ENCODE measurements around the gene TMBIM1. TPM values are rescaled to one million over a fixed set of nuclear protein-coding genes. Genes with fewer than 3 reads are reported as not detected.

The TMBIM1 gene
- total RNA-seq, 3 donors from 2014 or later = 49.0 to 60.5 (median 52.8) TPM

GRCh38 chr2:218290316-218291261 is 1.7 kb downstream of the TMBIM1 start:
- Mint-ChIP-seq H3K9me3 (no peaks in the 10 kb centered on the region), H3K27me3 (ENCODE audit: low read depth) (no peaks in the 10 kb centered on the region), H3K36me3 (ENCODE audit: insufficient read depth) (no peaks in the 10 kb centered on the region), H3K4me1 (ENCODE audit: low read depth) (peaks cover 67% of the 10 kb centered on the region), H3K4me3 (peak overlapping the region; percentile 83)
- DNase-seq (peak; percentile 45), ATAC-seq (no peak)

- H3K9me3 Mint-ChIP-seq = no peaks in the 10 kb centered on the region
- ATAC-seq = no peak
- peaks cover 75% of the 10 kb centered on the region for H3K4me1 Mint-ChIP-seq (ENCODE audit: low read depth)
- no peaks in the 10 kb centered on the region for H3K27me3 Mint-ChIP-seq (ENCODE audit: low read depth)
- H3K36me3 Mint-ChIP-seq (ENCODE audit: insufficient read depth) = no peaks in the 10 kb centered on the region
- DNase-seq = no peak
- H3K4me3 Mint-ChIP-seq = peak overlapping the region; percentile 83
Observed at GRCh38 chr2:218289639-218290315, 2.5 kb downstream of the TMBIM1 start.

- no peaks in the 10 kb centered on the region for H3K9me3 Mint-ChIP-seq
- H3K4me3 Mint-ChIP-seq = peak overlapping the region; percentile 88
- H3K27me3 Mint-ChIP-seq (ENCODE audit: low read depth) = no peaks in the 10 kb centered on the region
- H3K4me1 Mint-ChIP-seq (ENCODE audit: low read depth) = peaks cover 84% of the 10 kb centered on the region
- peak; percentile 64 to 74 for ATAC-seq
- no peaks in the 10 kb centered on the region for H3K36me3 Mint-ChIP-seq (ENCODE audit: insufficient read depth)
- DNase-seq = peak; percentile 71
Observed at GRCh38 chr2:218286570-218287459, 5.5 kb downstream of the TMBIM1 start.

GRCh38 chr2:218285604-218286003 is 6.7 kb downstream of the TMBIM1 start:
- no peaks in the 10 kb centered on the region for H3K9me3 Mint-ChIP-seq
- DNase-seq (no peak), ATAC-seq (no peak)
- H3K36me3 Mint-ChIP-seq (ENCODE audit: insufficient read depth) = peaks cover 1% of the 10 kb centered on the region
- no peaks in the 10 kb centered on the region for H3K27me3 Mint-ChIP-seq (ENCODE audit: low read depth)
- peaks cover 80% of the 10 kb centered on the region for H3K4me1 Mint-ChIP-seq (ENCODE audit: low read depth)
- H3K4me3 Mint-ChIP-seq = peak overlapping the region; percentile 88

- peak overlapping the region; percentile 52 for H3K4me3 Mint-ChIP-seq
Observed at GRCh38 chr2:218284106-218284811, 8.0 kb downstream of the TMBIM1 start.

GRCh38 chr2:218282173-218282991 is 9.9 kb downstream of the TMBIM1 start:
- DNase-seq = no peak
- ATAC-seq = no peak
- Mint-ChIP-seq H3K4me1 (ENCODE audit: low read depth) (peaks cover 54% of the 10 kb centered on the region), H3K9me3 (no peaks in the 10 kb centered on the region), H3K4me3 (no peak overlapping the region), H3K27me3 (ENCODE audit: low read depth) (no peaks in the 10 kb centered on the region), H3K36me3 (ENCODE audit: insufficient read depth) (peaks cover 11% of the 10 kb centered on the region)

More at GRCh38 chr2:218284106-218284811, 8.0 kb downstream of the TMBIM1 start:
- Mint-ChIP-seq H3K36me3 (ENCODE audit: insufficient read depth) (peaks cover 5% of the 10 kb centered on the region), H3K9me3 (no peaks in the 10 kb centered on the region), H3K4me1 (ENCODE audit: low read depth) (peaks cover 72% of the 10 kb centered on the region), H3K27me3 (ENCODE audit: low read depth) (no peaks in the 10 kb centered on the region)
- DNase-seq (peak; percentile 45), ATAC-seq (peak; percentile 58 to 69)

GRCh38 chr2:218281449-218281848 is 10.9 kb downstream of the TMBIM1 start:
- Mint-ChIP-seq H3K36me3 (ENCODE audit: insufficient read depth) (peaks cover 16% of the 10 kb centered on the region), H3K27me3 (ENCODE audit: low read depth) (no peaks in the 10 kb centered on the region), H3K4me3 (no peak overlapping the region), H3K4me1 (ENCODE audit: low read depth) (peaks cover 44% of the 10 kb centered on the region), H3K9me3 (no peaks in the 10 kb centered on the region)
- no peak for ATAC-seq
- no peak for DNase-seq

- no peak overlapping the region for H3K4me3 Mint-ChIP-seq
- ATAC-seq (no peak), DNase-seq (no peak)
- H3K9me3 Mint-ChIP-seq = no peaks in the 10 kb centered on the region
- no peaks in the 10 kb centered on the region for H3K27me3 Mint-ChIP-seq (ENCODE audit: low read depth)
- H3K36me3 Mint-ChIP-seq (ENCODE audit: insufficient read depth) = peaks cover 17% of the 10 kb centered on the region
- peaks cover 34% of the 10 kb centered on the region for H3K4me1 Mint-ChIP-seq (ENCODE audit: low read depth)
Observed at GRCh38 chr2:218280260-218280870, 11.9 kb downstream of the TMBIM1 start.

- Mint-ChIP-seq H3K9me3 (no peaks in the 10 kb centered on the region), H3K4me3 (no peak overlapping the region), H3K4me1 (ENCODE audit: low read depth) (peaks cover 19% of the 10 kb centered on the region), H3K27me3 (ENCODE audit: low read depth) (no peaks in the 10 kb centered on the region), H3K36me3 (ENCODE audit: insufficient read depth) (peaks cover 29% of the 10 kb centered on the region)
- ATAC-seq = no peak
- DNase-seq = no peak
Observed at GRCh38 chr2:218278531-218279360, 13.6 kb downstream of the TMBIM1 start.

GRCh38 chr2:218277921-218278320 is 14.4 kb downstream of the TMBIM1 start:
- Mint-ChIP-seq H3K4me3 (no peak overlapping the region), H3K27me3 (ENCODE audit: low read depth) (no peaks in the 10 kb centered on the region), H3K4me1 (ENCODE audit: low read depth) (peaks cover 17% of the 10 kb centered on the region), H3K9me3 (no peaks in the 10 kb centered on the region), H3K36me3 (ENCODE audit: insufficient read depth) (peaks cover 31% of the 10 kb centered on the region)
- DNase-seq = no peak
- no peak for ATAC-seq

- H3K4me1 Mint-ChIP-seq (ENCODE audit: low read depth) = peaks cover 18% of the 10 kb centered on the region
- H3K4me3 Mint-ChIP-seq = no peak overlapping the region
- DNase-seq (no peak), ATAC-seq (no peak)
- H3K36me3 Mint-ChIP-seq (ENCODE audit: insufficient read depth) = peaks cover 33% of the 10 kb centered on the region
- H3K27me3 Mint-ChIP-seq (ENCODE audit: low read depth) = no peaks in the 10 kb centered on the region
- H3K9me3 Mint-ChIP-seq = no peaks in the 10 kb centered on the region
Observed at GRCh38 chr2:218276986-218277755, 15.1 kb downstream of the TMBIM1 start.

Data from activated T-cell treated with anti-CD3 and anti-CD28 coated beads, Interleukin-2, amount 50 U/mL, for 4 hours (primary cell).